Activated CD4-positive, alpha-beta T cell treated with anti-CD3 and anti-CD28 coated beads for 36 hours (primary cell): Measurements from ENCODE around the gene BRMS1L. TPM values are rescaled to one million over a fixed set of nuclear protein-coding genes. Genes with fewer than 3 reads are reported as not detected.

Experiments
- ATAC-seq: fragments of 200-7000 bp; cut with Tn5 transposase; one replicate; pipeline ENCODE4 v1.10.0; 2021; ENCODE audit warnings: mild to moderate bottlenecking, moderate library complexity
- CTCF ChIA-PET: fragments of 350-600 bp; sonication (Branson Sonifier 250); formaldehyde crosslinking; loops from one replicate; lab custom pipeline; 2021; ENCODE audit warnings: antibody characterized with exemption; lab: Charles Lee
- POLR2A ChIA-PET: fragments of 350-600 bp; sonication (Branson Sonifier 250); formaldehyde crosslinking; loops from one replicate; lab custom pipeline; 2021; ENCODE audit warnings: antibody characterized with exemption, inconsistent platforms; lab: Charles Lee
- DNase-seq: peaks from one replicate; pipeline ENCODE4 v3.0.0-alpha.2; 2020
- H3K27ac Mint-ChIP-seq: one replicate; pipeline ENCODE4 v1.8.0; 2021; ENCODE audit warnings: mixed read lengths
- H3K27me3 Mint-ChIP-seq: one replicate; pipeline ENCODE4 v1.8.0; 2021; ENCODE audit warnings: mixed read lengths
- H3K36me3 Mint-ChIP-seq: one replicate; pipeline ENCODE4 v1.8.0; 2021; ENCODE audit warnings: low read depth, mixed read lengths
- H3K4me1 Mint-ChIP-seq: one replicate; pipeline ENCODE4 v1.8.0; 2021; ENCODE audit warnings: mixed read lengths
- H3K4me3 Mint-ChIP-seq: one replicate; pipeline ENCODE4 v1.8.0; 2021; ENCODE audit warnings: mild to moderate bottlenecking, moderate library complexity, mixed read lengths
- H3K9me3 Mint-ChIP-seq: one replicate; pipeline ENCODE4 v1.8.0; 2021; ENCODE audit warnings: low read depth, mixed read lengths
- intact Hi-C, 2 experiments: fragments of 100-400 bp; cut with DNase I in 1 of 2; cut with micrococcal nuclease in 1 of 2; formaldehyde crosslinking; loops; one replicate each; pipeline versions ENCODE4 v1.14.2 to v1.15.1; 2022 to 2024; cut with DNase I, micrococcal nuclease
- total RNA-seq, 2 experiments: library from RNA; stranded (reverse); gene quantifications; one replicate each; pipeline ENCODE4 v1.2.3, GENCODE V29; 2021

Gene BRMS1L
- total RNA-seq, 2 experiments from 2014 or later = 5.3 to 7.8 TPM

DNA sequence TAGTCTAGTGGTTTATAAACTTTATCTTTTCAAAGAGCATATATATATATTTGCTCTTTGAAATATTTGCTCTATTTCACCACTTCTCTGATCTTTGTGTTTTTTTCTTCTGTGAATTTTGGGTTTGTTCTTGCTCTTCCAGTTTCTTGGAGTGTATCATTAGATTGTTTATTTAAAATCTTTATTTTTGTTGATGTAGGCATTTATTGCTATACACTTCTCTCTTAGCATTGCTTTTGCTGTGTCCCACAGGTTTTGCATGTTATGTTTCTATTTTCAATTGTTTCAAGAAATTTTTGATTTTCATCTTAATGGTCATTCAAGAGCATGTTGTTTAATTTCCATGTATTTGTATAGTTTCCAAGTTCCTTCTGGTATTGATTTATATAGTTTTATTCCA, 69.1 kb downstream of the BRMS1L start:
- Mint-ChIP-seq H3K4me3 (no peak overlapping the region), H3K27ac (no peak overlapping the region), H3K27me3 (peaks cover 2% of the 10 kb centered on the region), H3K4me1 (no peaks in the 10 kb centered on the region), H3K36me3 (peaks cover 7% of the 10 kb centered on the region), H3K9me3 (peaks cover 31% of the 10 kb centered on the region)
- ATAC-seq = no peak
- CTCF ChIA-PET = no interaction called here
- intact Hi-C loops = no loop called here
- POLR2A ChIA-PET = no interaction called here
- no peak for DNase-seq

DNA sequence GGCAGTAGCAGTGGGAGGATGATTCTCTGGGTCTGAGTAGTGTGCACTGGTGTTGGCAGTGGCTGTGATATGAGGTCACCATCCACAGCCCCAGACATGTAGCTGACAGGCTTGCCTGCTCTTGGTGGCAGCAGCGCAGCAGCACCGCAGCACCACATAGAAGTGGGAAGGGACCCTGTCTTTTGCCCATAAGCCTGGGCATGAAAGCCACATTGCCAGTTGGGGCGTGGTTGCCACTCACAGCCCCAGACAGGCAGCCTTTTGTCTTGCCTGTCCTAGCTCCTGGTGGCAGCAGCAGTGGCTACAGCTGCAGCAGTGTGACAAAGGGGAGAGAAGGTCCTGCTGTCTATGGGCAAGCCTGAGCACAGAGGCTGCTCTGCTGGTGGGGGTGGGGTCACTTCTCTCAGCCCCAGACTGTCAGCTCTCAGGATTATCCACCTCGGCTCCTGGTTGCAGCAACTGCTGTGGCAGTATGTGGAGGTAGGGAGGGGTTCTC, 71.5 kb downstream of the BRMS1L start:
- CTCF ChIA-PET = interaction anchor here (0.6 kb wide), 1 partner anchor 29 kb away, joined by 4 read pairs; no protein-coding TSS in a partner anchor
- POLR2A ChIA-PET = interaction anchor here (0.6 kb wide), 1 partner anchor 124 kb away, joined by 3 read pairs; no protein-coding TSS in a partner anchor
- Mint-ChIP-seq H3K4me3 (no peak overlapping the region), H3K36me3 (peaks cover 7% of the 10 kb centered on the region), H3K27ac (no peak overlapping the region), H3K27me3 (no peaks in the 10 kb centered on the region), H3K9me3 (peaks cover 31% of the 10 kb centered on the region), H3K4me1 (no peaks in the 10 kb centered on the region)
- intact Hi-C loops = no loop called here
- ATAC-seq (no peak), DNase-seq (no peak)

DNA sequence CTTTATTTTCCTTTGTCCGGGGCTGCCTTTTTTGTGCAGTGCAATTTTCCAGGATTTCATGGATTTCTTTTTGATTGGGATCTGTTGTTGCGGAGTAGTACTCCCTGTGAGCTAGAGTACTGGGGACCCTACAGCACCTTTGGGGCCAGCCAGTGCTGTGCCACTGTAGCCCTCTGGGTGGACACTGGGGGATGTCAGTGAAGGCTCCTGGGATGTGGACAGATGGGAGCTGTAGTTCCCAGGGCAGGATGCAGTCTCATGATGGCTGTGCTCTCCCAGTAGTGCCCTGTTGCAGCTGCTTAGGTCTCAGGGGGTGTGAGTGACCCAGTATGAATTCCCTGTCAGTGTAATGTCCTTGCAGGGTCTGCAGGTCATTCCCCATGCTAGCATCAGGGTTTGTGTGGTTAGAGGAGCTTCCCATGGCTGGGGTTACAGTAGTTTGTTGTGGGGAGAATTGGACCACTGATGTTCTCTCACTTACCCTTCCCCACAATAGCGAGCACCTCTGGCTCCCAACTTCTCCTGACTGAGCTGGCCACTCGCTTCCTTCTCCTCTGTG, 72.2 kb downstream of the BRMS1L start:
- CTCF ChIA-PET = interaction anchor here (0.6 kb wide), 1 partner anchor 28 kb away, joined by 4 read pairs; no protein-coding TSS in a partner anchor
- POLR2A ChIA-PET = interaction anchor here (0.6 kb wide), 1 partner anchor 124 kb away, joined by 3 read pairs; no protein-coding TSS in a partner anchor
- Mint-ChIP-seq H3K4me3 (no peak overlapping the region), H3K27me3 (no peaks in the 10 kb centered on the region), H3K36me3 (peaks cover 7% of the 10 kb centered on the region), H3K4me1 (no peaks in the 10 kb centered on the region), H3K9me3 (peaks cover 31% of the 10 kb centered on the region), H3K27ac (no peak overlapping the region)
- ATAC-seq (no peak), DNase-seq (no peak)
- intact Hi-C loops = no loop called here

DNA sequence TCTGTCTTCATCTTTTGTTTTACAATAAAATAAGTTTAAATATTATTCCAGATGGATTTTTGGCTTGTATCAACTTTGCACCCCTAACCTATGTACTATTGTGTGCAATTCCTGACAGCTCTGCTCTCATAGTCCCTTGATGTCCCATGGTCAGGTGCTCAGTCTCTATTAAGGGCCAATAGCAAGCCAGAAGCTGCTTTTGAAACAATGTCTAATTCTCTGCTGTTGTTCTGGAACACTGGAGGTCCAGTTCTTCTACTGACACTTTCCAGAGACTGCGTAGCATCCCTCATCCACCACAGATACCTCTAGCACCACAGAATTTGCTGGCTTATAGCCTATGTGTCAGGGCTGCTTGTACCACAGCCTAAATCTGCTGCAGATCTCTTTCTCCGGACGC, 74.6 kb downstream of the BRMS1L start:
- Mint-ChIP-seq H3K4me3 (no peak overlapping the region), H3K9me3 (peaks cover 15% of the 10 kb centered on the region), H3K27ac (no peak overlapping the region), H3K4me1 (no peaks in the 10 kb centered on the region), H3K27me3 (no peaks in the 10 kb centered on the region), H3K36me3 (peaks cover 2% of the 10 kb centered on the region)
- DNase-seq (no peak), ATAC-seq (no peak)
- POLR2A ChIA-PET = no interaction called here
- intact Hi-C loops = no loop called here
- CTCF ChIA-PET = no interaction called here

DNA sequence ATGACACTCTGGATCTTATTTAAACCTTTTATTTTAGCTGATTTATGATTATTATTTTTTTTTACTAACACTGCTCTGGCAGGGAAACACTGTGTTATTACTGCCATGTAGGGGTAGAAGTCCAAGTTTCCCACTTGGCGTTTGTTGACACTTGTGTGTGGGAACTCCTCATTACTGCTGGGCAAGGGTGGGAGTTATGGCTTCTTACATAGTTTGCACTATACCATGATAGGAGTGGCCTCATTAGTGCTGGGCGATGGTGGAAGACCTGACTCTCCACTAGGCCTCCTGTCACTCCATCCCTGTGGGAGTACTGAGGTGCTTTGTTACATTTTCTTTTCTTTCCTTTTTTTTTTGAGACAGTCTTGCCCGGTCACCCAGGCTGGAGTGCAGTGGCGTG, 83.5 kb downstream of the BRMS1L start:
- Mint-ChIP-seq H3K9me3 (no peaks in the 10 kb centered on the region), H3K27ac (no peak overlapping the region), H3K4me1 (no peaks in the 10 kb centered on the region), H3K36me3 (no peaks in the 10 kb centered on the region), H3K4me3 (no peak overlapping the region), H3K27me3 (no peaks in the 10 kb centered on the region)
- no peak for ATAC-seq
- CTCF ChIA-PET = no interaction called here
- no peak for DNase-seq
- POLR2A ChIA-PET = no interaction called here
- intact Hi-C loops = no loop called here

DNA sequence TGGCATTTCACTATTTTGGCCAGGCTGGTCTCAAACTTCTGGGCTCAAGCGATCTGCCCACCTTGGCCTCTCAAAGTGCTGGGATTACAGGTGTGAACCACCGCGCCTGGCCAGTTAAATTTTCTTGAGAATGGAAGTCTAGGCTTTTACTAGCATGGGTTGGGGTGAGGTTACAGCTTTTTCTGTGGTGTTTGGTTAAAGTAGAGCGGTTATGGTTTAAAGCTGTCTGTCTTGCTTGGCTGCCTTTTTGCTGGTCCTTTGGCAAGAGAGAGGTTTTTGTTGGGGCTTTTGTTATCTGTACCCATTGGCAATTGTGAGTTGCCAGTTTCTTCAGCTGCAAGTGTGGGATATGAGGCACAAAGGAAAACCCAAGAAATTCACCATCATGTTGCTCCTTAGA, 84.1 kb downstream of the BRMS1L start:
- intact Hi-C loops = no loop called here
- H3K9me3 Mint-ChIP-seq = no peaks in the 10 kb centered on the region
- DNase-seq (no peak), ATAC-seq (no peak)
- no peaks in the 10 kb centered on the region for H3K4me1 Mint-ChIP-seq
- H3K4me3 Mint-ChIP-seq = no peak overlapping the region
- H3K36me3 Mint-ChIP-seq = no peaks in the 10 kb centered on the region
- no peak overlapping the region for H3K27ac Mint-ChIP-seq
- CTCF ChIA-PET = no interaction called here
- POLR2A ChIA-PET = no interaction called here
- no peaks in the 10 kb centered on the region for H3K27me3 Mint-ChIP-seq

DNA sequence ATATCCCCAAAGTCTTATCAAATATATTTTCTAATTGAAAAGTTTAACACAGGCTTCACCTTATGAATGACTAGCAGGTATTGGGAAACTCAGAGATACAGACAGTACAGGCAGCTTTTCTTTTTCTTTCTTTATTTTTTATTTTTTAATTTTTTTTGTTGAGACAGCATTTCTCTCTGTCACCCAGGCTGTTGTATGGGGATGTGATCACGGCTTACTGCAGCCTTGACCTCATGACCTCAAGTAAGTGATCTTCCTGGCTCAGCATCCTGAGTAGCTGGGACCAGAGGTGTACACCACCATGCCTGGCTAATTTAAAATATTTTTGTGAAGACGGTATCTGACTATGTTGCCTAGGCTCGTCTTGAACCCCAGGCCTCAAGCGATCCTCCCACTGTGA, 85.0 kb downstream of the BRMS1L start:
- no peaks in the 10 kb centered on the region for H3K9me3 Mint-ChIP-seq
- no peaks in the 10 kb centered on the region for H3K4me1 Mint-ChIP-seq
- DNase-seq (no peak), ATAC-seq (no peak)
- intact Hi-C loops = no loop called here
- H3K4me3 Mint-ChIP-seq = no peak overlapping the region
- no peaks in the 10 kb centered on the region for H3K27me3 Mint-ChIP-seq
- CTCF ChIA-PET = no interaction called here
- H3K36me3 Mint-ChIP-seq = no peaks in the 10 kb centered on the region
- POLR2A ChIA-PET = no interaction called here
- H3K27ac Mint-ChIP-seq = no peak overlapping the region

DNA sequence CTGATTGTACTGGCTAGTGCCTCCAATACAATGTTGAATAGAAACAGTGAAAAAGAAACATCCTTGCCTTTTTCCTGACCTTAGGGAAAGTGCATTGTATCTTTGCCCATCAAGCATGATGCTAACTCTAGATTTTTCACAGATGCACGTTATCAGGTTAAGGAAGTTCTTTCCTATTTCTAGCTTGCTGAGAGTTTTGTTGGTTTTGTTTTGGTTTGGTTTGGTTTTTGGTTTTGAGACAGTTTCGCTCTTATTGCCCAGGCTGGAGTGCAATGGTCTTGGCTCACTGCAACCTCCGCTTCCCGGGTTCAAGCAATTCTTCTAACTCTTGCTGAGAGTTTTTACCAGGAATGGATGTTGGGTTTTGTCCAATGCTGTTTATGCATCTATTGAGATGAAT, 89.0 kb downstream of the BRMS1L start:
- Mint-ChIP-seq H3K4me1 (no peaks in the 10 kb centered on the region), H3K36me3 (no peaks in the 10 kb centered on the region), H3K9me3 (peaks cover 5% of the 10 kb centered on the region), H3K27ac (no peak overlapping the region), H3K27me3 (no peaks in the 10 kb centered on the region), H3K4me3 (no peak overlapping the region)
- no peak for ATAC-seq
- intact Hi-C loops = no loop called here
- CTCF ChIA-PET = no interaction called here
- DNase-seq = no peak
- POLR2A ChIA-PET = no interaction called here

DNA sequence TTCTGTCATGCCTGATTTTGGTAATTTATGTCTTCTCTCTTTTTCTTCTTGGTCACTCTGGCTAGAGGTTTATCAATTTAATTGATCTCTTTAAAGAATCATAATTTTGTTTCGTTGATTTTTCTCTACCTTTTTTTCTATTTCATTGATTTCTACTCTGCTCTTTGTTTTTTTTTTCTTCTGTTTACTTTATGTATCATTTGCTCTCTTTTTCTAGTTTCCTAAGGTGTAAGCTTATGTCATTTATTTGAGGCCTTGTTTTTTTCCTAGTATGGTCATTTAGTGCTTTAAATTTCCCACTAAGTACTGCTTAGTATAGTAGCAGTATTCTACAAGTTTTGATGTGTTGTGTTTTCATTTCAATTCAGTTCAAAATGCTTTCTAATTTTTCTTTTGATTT, 89.6 kb downstream of the BRMS1L start:
- CTCF ChIA-PET = no interaction called here

More for the DNA sequence above, 89.6 kb downstream of the BRMS1L start:
- Mint-ChIP-seq H3K27ac (no peak overlapping the region), H3K4me1 (no peaks in the 10 kb centered on the region), H3K4me3 (no peak overlapping the region), H3K27me3 (no peaks in the 10 kb centered on the region), H3K9me3 (peaks cover 5% of the 10 kb centered on the region), H3K36me3 (peaks cover 3% of the 10 kb centered on the region)
- intact Hi-C loops = no loop called here
- DNase-seq (no peak), ATAC-seq (no peak)
- POLR2A ChIA-PET = no interaction called here

Other genes starting within 250 kb of the BRMS1L start
- 10 to 100 TPM; 20.3 to 22.0 TPM for gene RALGAPA1, start 17.0 kb upstream of the BRMS1L start, total RNA-seq